Inferior parietal cortex (tissue), 1 donor: ENCODE results near the gene SLC50A1.

ENCODE experiments used
- DNase-seq: peaks from one replicate; pipeline ENCODE4 v3.0.0-alpha.2; 2016; ENCODE audit errors: extremely low spot score

Gene SLC50A1

DNA sequence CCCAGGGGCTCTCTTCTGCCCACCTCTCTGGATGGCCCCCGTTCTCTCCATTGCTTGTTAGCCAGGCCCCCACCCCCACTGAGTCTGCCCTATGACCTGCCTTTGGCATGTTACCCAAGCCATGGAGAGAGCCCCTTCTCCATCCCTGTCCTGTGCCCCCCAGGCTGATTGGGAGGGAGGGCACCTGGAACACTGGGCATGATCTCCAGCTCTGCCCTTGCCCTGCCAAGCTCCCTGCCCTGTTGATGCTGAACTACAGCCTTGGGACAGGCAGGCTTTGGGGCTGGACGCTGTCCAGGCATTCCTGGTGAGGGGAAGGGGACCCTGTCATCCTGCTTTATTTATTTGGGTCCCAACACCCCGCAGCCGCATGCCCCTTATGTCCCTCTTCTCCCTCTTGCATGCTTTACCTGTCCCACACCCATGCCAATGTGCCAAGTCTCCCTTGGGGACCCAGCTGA lies 48.7 kb downstream of the SLC50A1 start:
- no peak for DNase-seq

DNA sequence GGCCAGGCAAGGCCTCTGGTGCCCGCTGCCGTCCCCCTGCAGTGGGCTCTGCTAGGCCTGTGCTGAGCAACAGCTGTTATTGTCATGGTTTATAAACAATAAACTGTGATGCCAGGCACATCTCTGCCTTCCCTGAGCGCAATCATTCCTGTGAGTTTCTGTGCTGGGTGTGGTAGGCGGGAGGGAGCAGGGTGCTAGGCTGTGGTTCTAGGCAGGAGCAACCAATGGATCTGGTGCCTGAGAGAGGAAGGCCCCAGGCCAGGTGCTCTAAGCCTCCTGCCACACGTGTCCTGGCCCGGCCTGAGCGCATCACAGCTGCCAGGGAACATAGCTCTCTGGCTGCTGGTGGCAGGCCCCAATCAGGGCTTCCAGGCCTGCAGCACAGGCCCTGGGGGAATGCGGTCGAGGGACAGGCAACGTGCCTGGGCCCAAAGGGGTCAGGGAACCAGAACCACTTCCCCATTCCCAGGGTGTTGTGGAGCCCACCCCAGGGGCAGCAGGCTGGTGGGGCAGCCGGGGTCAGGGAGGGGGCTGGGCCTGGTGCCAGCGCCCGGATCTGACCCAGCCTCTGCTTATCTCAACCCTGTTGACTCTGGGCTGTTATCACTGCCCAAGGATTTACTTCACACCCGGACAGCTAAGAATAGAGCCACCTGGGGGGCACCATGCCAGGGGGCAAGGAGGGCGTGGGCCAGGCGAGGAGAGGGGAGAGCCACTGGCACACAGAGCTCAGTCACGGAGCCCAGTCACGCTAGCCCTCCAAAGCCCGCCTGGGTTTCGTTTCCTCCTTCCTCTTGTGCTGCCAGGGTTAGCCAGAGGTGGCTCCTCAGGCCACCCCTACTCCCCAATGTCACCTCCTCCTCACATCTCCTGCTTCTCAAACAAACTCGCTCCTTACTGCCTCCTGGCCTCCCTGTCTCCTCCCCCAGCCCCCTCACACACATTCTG lies 49.5 kb downstream of the SLC50A1 start:
- DNase-seq, result no peak

DNA sequence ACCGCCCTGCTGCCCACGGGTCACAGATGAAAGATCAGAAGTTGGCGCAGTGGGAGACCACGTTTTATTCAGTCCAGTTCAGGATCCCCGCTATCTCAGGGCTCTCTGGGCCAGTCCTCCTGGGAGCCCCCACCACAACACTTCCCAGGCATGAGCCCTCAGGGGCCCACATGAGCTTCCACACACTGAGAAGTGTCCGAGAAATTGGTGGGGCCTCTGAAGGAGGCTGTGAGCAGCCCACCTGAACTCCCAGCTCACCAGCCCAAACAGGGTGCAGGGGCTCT lies 50.1 kb downstream of the SLC50A1 start:
- DNase-seq, result no peak

DNA sequence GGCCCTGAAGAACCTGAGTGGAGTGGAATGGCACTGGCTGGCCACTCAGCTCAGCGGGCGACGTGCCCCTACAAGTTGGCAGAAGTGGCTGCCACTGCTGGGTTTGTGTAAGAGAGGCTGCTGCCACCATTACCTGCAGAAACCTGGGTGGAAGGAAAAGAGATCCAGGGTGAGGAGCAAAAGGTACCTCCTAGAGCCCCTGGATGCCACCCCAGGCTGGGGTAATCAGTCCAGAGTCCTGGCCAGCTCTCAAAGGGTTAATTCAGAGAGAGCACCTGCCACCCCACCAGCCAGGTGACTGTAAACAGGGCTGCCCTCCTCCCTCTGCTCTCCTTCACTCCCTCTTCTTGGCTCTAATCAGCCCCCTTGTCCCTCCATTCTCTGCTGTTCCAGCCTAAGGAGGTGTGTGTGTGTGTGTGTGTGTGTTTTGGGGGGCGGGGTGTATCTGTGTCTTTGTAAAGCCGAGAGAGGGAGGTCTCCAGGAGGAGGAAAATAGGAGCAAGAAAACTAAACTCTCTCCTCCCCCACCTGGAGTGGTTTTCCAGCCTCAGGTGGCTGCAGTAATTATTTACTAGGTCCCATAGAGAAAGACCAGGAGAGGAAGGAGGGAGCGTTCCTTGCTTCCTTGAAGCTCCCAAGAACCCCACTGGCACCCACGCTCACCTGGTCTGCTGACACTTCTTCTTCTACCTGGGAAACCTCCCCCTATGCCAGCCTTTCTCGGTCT lies 50.6 kb downstream of the SLC50A1 start:
- no peak for DNase-seq

DNA sequence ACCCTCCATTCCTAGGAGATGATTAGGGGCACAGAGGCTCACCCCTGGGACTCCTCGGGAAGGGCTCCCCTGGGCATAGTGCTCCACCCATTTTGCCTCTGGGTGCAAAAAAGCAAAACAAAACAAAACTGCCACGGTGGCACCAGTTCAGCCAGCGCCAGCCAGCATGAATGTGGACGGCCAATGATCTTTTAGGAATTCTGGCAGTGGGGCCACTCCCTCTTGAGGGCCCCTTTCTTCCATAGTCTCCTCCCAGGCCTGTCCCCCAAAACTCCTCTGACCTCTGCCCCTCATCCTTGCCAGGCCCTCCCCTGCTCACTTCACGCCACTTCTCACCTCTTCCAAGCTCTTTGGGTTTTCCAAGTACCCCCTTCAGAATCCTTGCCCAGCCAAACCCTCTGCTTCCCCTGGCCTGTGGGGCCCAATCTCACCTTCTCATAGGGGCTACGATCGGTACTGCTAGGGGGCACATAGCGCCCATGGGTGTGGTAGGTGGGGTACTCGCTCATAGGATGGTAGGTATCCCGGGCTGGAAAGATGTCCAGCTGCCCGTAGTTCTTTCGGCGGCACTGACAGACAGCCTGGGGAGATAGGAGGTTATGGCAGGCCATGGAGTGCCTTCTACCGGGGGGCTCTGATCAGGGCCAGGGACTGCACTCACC lies 51.3 kb downstream of the SLC50A1 start:
- DNase-seq, result no peak

DNA sequence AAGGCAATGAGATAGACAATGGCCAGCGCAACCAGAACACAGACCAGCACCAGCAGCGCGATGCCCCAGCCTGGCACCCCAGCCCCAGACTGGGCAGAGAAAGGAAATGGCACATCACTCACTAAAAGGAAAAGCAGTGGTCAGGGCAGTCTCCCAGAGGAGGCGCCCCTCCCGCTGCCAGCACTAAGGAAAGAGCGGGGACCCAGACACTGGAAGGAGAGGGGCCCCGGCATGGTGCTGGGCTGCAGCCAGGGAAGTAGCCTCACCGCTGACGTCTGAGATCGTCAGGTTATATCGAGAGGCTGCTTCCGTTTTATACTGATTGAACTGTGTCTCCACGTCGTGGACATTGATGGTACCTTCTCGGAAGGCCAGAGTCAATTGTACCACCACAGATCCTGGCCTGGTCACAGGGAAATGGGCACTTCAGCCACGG lies 51.8 kb downstream of the SLC50A1 start:
- DNase-seq, result no peak

DNA sequence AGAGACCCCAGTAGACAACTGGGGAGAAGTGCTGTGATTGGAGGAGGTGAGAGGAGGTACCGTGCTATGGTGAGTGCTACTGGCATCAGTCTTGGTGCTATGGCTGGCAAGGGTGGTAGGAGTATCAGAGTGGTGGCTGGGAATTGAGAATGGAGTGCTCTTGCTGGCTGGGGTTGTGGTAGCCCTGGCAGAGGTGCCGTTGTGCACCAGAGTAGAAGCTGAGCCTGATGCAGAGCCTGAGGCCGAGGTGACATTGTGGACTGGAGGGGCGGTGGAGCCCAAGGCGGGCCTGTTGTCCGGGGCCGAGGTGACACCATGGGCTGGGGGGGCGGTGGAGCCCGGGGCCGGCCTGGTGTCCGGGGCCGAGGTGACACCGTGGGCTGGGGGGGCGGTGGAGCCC lies 52.6 kb downstream of the SLC50A1 start:
- no peak for DNase-seq
